A549 (cell line): ENCODE measurements around the gene CDKN2C.
"Not testable (repeated sequence)": the region's sequence is repeated elsewhere in the genome, so short reads cannot be mapped to it uniquely, and the experiment has no call there.

Experiments used
- CTCF ChIP-seq: fragments of >200 bp; sonication (Bioruptor Twin); formaldehyde crosslinking; IDR thresholded peaks from 3 replicates; pipeline ENCODE4 v1.5.1; 2016
- EP300 ChIP-seq, 2 experiments: fragments of >200 bp; sonication (Bioruptor Twin); formaldehyde crosslinking; IDR thresholded peaks; 2 replicates in 1 of 2; 3 replicates in 1 of 2; pipeline ENCODE4 v1.6.1; 2016 to 2017
- MYC ChIP-seq: IDR thresholded peaks from 2 replicates; pipeline ENCODE4 v1.6.1; 2012; ENCODE audit warnings: mild to moderate bottlenecking, inconsistent platforms, low read length, improper control_type of control experiment, borderline replicate concordance
- POLR2A ChIP-seq: IDR thresholded peaks from 2 replicates; pipeline ENCODE4 v1.6.1; 2012; ENCODE audit warnings: mild to moderate bottlenecking, low read length
- REST ChIP-seq: fragments of 200-600 bp; sonication (generic); IDR thresholded peaks from 2 replicates; pipeline ENCODE4 v1.6.1; 2016; ENCODE audit warnings: antibody characterized with exemption, mild to moderate bottlenecking, moderate library complexity
- RFX5 ChIP-seq: fragments of 450-650 bp; IDR thresholded peaks from 2 replicates; pipeline ENCODE4 v1.7.1; 2014; ENCODE audit warnings: antibody characterized with exemption, mild to moderate bottlenecking, moderate library complexity
- ZSCAN20 ChIP-seq: fragments of 250-450 bp; sonication (Bioruptor Pico); IDR thresholded peaks from 2 replicates; pipeline ENCODE4 v1.8.0; 2022; ENCODE audit warnings: mild to moderate bottlenecking, moderate library complexity

GRCh38 chr1:50935276-50935675 lies 34.8 kb upstream of the CDKN2C start:
- not testable (repeated sequence) for TF ChIP-seq ZSCAN20 (CRISPR knock-in tag); CTCF; REST; RFX5; MYC; POLR2A; EP300 (IDR thresholded peaks at IDR 0.05)
